Lower lobe of right lung (tissue), 2 donors: Measurements from ENCODE around the gene ST7L. TPM values are rescaled to one million over a fixed set of nuclear protein-coding genes. Genes with fewer than 3 reads are reported as not detected.

Experiments used
- ATAC-seq, 2 donors: fragments of 200-7000 bp; cut with Tn5 transposase; one replicate each; pipeline ENCODE4 v1.9.1; 2020 to 2022; ENCODE audit warnings: mild to moderate bottlenecking in 2 of 2, moderate library complexity in 2 of 2
- DNase-seq: peaks from one replicate; pipeline ENCODE4 v3.0.0-alpha.2; 2020
- H3K27ac ChIP-seq: fragments of 200-600 bp; one replicate; pipeline ENCODE4 v1.8.0; 2022
- H3K27me3 ChIP-seq: fragments of 200-600 bp; one replicate; pipeline ENCODE4 v1.8.0; 2022; ENCODE audit warnings: low read depth
- H3K36me3 ChIP-seq: fragments of 200-600 bp; one replicate; pipeline ENCODE4 v1.8.0; 2022; ENCODE audit warnings: mild to moderate bottlenecking
- H3K4me1 ChIP-seq: fragments of 200-600 bp; one replicate; pipeline ENCODE4 v1.8.0; 2022
- H3K4me3 ChIP-seq: fragments of 200-600 bp; one replicate; pipeline ENCODE4 v1.8.0; 2022; ENCODE audit warnings: mild to moderate bottlenecking
- H3K9me3 ChIP-seq: fragments of 200-600 bp; one replicate; pipeline ENCODE4 v1.8.0; 2022
- intact Hi-C: fragments of 100-400 bp; cut with DNase I; formaldehyde crosslinking; loops from one replicate; pipeline ENCODE4 v1.11.0; 2022
- total RNA-seq: library from RNA; stranded (reverse); fragmentation: NEBNext Ultra II Directional; extraction: Animal tissue kit (Norgen Biotek cat#: 25700); gene quantifications from one replicate; pipeline ENCODE4 v1.2.1, GENCODE V29; 2021
- TF ChIP-seq, protein P1 (sequence below): fragments of 200-600 bp; IDR thresholded peaks from one replicate; pipeline ENCODE4 v1.8.0; 2022; ENCODE audit warnings: antibody characterized with exemption, mild to moderate bottlenecking
- donor health status: DM: no; HTN: yes; CAD: no; lungs with severe emphysema.

The ST7L gene
- total RNA-seq, 1 donor from 2014 or later = 18.8 TPM

DNA sequence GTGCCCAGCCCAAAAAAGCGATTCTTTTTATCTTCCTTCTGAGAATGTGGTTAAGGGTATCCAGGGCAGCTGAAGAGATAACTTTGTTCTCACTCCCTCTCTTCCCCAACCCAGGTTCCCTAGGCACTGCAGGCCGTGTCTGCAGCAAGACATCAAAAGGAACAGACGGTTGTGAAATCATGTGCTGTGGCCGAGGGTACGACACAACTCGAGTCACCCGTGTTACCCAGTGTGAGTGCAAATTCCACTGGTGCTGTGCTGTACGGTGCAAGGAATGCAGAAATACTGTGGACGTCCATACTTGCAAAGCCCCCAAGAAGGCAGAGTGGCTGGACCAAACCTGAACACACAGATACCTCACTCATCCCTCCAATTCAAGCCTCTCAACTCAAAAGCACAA lies 98.8 kb downstream of the ST7L start:
- ATAC-seq (no peak), DNase-seq (no peak)
- H3K36me3 ChIP-seq = peaks cover 27% of the 10 kb centered on the region
- TF ChIP-seq, protein P1, sequence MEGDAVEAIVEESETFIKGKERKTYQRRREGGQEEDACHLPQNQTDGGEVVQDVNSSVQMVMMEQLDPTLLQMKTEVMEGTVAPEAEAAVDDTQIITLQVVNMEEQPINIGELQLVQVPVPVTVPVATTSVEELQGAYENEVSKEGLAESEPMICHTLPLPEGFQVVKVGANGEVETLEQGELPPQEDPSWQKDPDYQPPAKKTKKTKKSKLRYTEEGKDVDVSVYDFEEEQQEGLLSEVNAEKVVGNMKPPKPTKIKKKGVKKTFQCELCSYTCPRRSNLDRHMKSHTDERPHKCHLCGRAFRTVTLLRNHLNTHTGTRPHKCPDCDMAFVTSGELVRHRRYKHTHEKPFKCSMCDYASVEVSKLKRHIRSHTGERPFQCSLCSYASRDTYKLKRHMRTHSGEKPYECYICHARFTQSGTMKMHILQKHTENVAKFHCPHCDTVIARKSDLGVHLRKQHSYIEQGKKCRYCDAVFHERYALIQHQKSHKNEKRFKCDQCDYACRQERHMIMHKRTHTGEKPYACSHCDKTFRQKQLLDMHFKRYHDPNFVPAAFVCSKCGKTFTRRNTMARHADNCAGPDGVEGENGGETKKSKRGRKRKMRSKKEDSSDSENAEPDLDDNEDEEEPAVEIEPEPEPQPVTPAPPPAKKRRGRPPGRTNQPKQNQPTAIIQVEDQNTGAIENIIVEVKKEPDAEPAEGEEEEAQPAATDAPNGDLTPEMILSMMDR = no peak
- intact Hi-C loops = no loop called here
- H3K4me3 ChIP-seq = no peak overlapping the region
- no peaks in the 10 kb centered on the region for H3K9me3 ChIP-seq
- H3K27ac ChIP-seq = no peak overlapping the region
- H3K27me3 ChIP-seq = no peaks in the 10 kb centered on the region
- no peaks in the 10 kb centered on the region for H3K4me1 ChIP-seq

DNA sequence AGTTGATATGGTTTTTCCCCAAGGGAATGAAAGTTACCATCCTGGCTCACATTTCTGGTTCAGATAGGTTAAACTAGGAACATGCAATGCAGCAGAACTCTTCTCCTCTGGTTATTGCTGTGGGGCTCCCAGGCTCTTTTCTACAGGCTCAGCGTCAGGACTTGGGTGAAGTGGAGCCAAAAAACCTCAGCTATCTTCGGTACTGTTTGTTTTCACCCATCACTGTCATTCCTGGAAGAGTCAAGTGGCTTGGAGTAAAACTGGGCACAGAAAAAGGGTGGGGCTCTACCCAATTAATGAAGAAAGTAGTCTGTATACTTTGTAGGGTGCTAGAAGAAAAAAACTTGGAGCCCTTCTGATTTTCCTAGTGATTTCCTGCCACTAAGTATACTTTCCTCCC lies 100.8 kb downstream of the ST7L start:
- H3K36me3 ChIP-seq = peaks cover 20% of the 10 kb centered on the region
- H3K27ac ChIP-seq = no peak overlapping the region
- no peak overlapping the region for H3K4me3 ChIP-seq
- H3K27me3 ChIP-seq = no peaks in the 10 kb centered on the region
- TF ChIP-seq, protein P1 = no peak
- ATAC-seq (no peak), DNase-seq (no peak)
- H3K9me3 ChIP-seq = no peaks in the 10 kb centered on the region
- peaks cover 6% of the 10 kb centered on the region for H3K4me1 ChIP-seq
- intact Hi-C loops = no loop called here

GRCh38 chr1:112517646-112518045 lies 101.3 kb downstream of the ST7L start:
- ATAC-seq = no peak
- H3K27ac ChIP-seq = no peak overlapping the region
- peaks cover 10% of the 10 kb centered on the region for H3K4me1 ChIP-seq
- no peaks in the 10 kb centered on the region for H3K27me3 ChIP-seq
- H3K4me3 ChIP-seq = no peak overlapping the region
- no peaks in the 10 kb centered on the region for H3K9me3 ChIP-seq
- DNase-seq = no peak
- H3K36me3 ChIP-seq = peaks cover 15% of the 10 kb centered on the region
- intact Hi-C loops = no loop called here
- TF ChIP-seq, protein P1 = no peak

DNA sequence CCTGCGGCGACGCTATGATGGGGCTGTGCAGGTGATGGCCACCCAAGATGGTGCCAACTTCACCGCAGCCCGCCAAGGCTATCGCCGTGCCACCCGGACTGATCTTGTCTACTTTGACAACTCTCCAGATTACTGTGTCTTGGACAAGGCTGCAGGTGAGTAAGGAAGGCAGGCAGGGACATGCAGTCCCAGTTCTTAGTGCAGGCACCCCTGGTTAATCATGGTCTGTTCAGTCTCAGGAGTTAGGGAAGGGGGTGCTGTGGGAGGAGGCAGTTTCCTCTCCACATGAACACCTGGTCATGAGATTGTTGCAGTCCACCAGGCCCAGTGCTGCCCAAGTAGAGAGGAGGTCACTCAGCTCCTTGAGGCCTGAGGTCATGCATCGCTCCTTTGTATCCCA lies 101.7 kb downstream of the ST7L start:
- TF ChIP-seq, protein P1 = no peak

DNA sequence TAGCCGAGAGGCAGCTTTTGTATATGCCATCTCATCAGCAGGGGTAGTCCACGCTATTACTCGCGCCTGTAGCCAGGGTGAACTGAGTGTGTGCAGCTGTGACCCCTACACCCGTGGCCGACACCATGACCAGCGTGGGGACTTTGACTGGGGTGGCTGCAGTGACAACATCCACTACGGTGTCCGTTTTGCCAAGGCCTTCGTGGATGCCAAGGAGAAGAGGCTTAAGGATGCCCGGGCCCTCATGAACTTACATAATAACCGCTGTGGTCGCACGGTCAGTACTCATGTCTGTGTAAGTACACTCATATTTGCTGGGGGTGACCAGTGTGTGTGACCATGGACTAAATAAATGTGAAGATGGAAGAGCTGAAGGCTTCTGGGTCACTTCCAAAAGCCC lies 102.8 kb downstream of the ST7L start:
- Histone ChIP-seq H3K4me3 (no peak overlapping the region), H3K36me3 (peaks cover 15% of the 10 kb centered on the region), H3K27me3 (no peaks in the 10 kb centered on the region), H3K9me3 (no peaks in the 10 kb centered on the region), H3K27ac (no peak overlapping the region), H3K4me1 (peaks cover 13% of the 10 kb centered on the region)
- no peak for ATAC-seq
- TF ChIP-seq, protein P1 = no peak
- intact Hi-C loops = no loop called here
- DNase-seq = no peak

More for the DNA sequence above, 101.7 kb downstream of the ST7L start:
- intact Hi-C loops = no loop called here
- Histone ChIP-seq H3K27me3 (no peaks in the 10 kb centered on the region), H3K27ac (no peak overlapping the region), H3K4me3 (no peak overlapping the region), H3K9me3 (no peaks in the 10 kb centered on the region), H3K36me3 (peaks cover 15% of the 10 kb centered on the region), H3K4me1 (peaks cover 13% of the 10 kb centered on the region)
- ATAC-seq = no peak
- no peak for DNase-seq
